GM23338 (cell line): ENCODE results near the gene PNPLA1. TPM values are rescaled to one million over a fixed set of nuclear protein-coding genes. Genes with fewer than 3 reads are reported as not detected.

Experiments
- ATAC-seq: fragments of 200-7000 bp; cut with Tn5 transposase; 3 replicates; pipeline ENCODE4 v1.9.1; 2020
- DNase-seq: peaks from one replicate; pipeline ENCODE4 v3.0.0-alpha.2; 2015; ENCODE audit warnings: low spot score
- H2AFZ ChIP-seq: fragments of 200-600 bp; sonication (generic); 2 replicates; pipeline ENCODE4 v1.8.0; 2016; ENCODE audit warnings: antibody characterized with exemption, mild to moderate bottlenecking, moderate library complexity
- H3F3A ChIP-seq: fragments of 200-600 bp; sonication (generic); replicated peaks from 2 replicates; pipeline ENCODE4 v1.8.0; 2017; ENCODE audit warnings: antibody characterized with exemption, mixed run types, low read depth
- H3K27ac ChIP-seq: fragments of 200-600 bp; sonication (generic); 2 replicates; pipeline ENCODE4 v1.6.1; 2016; ENCODE audit warnings: low read depth
- H3K27me3 ChIP-seq: fragments of 200-600 bp; sonication (generic); 2 replicates; pipeline ENCODE4 v1.8.0; 2016; ENCODE audit warnings: mild to moderate bottlenecking, mixed run types, moderate library complexity; ENCODE audit not compliant: insufficient read depth
- H3K36me3 ChIP-seq: fragments of 200-600 bp; sonication (generic); 2 replicates; pipeline ENCODE4 v1.8.0; 2016; ENCODE audit warnings: mild to moderate bottlenecking; ENCODE audit not compliant: insufficient read depth
- H3K4me1 ChIP-seq: fragments of 200-600 bp; sonication (generic); 2 replicates; pipeline ENCODE4 v1.8.0; 2016; ENCODE audit warnings: mild to moderate bottlenecking, moderate library complexity; ENCODE audit not compliant: insufficient read depth
- H3K4me2 ChIP-seq: fragments of 200-600 bp; sonication (generic); 2 replicates; pipeline ENCODE4 v1.7.1; 2017; ENCODE audit warnings: mixed run types
- H3K4me3 ChIP-seq: fragments of 200-600 bp; sonication (generic); 2 replicates; pipeline ENCODE4 v1.6.1; 2016; ENCODE audit warnings: mixed run types
- H3K79me2 ChIP-seq: fragments of 200-600 bp; sonication (generic); replicated peaks from 2 replicates; pipeline ENCODE4 v1.8.0; 2017; ENCODE audit warnings: mild to moderate bottlenecking; ENCODE audit not compliant: insufficient read depth
- H3K9me2 ChIP-seq: fragments of 200-600 bp; sonication (generic); 2 replicates; pipeline ENCODE4 v1.8.0; 2017; ENCODE audit not compliant: insufficient read depth
- H4K20me1 ChIP-seq: fragments of 200-600 bp; sonication (generic); replicated peaks from 2 replicates; pipeline ENCODE4 v1.8.0; 2017; ENCODE audit warnings: mild to moderate bottlenecking; ENCODE audit not compliant: insufficient read depth
- H3K27ac Mint-ChIP-seq: 2 replicates; pipeline ENCODE4 v1.8.0; 2020; ENCODE audit warnings: inconsistent platforms, mild to moderate bottlenecking, moderate library complexity, mixed read lengths
- H3K27me3 Mint-ChIP-seq: 3 replicates; pipeline ENCODE4 v1.8.0; 2022; ENCODE audit warnings: low read depth, mild to moderate bottlenecking, moderate library complexity, mixed read lengths, inconsistent platforms; ENCODE audit not compliant: insufficient read depth, poor library complexity
- H3K36me3 Mint-ChIP-seq: 3 replicates; pipeline ENCODE4 v1.8.0; 2021; ENCODE audit warnings: low read depth, mild to moderate bottlenecking, inconsistent platforms, moderate library complexity, mixed read lengths
- H3K4me1 Mint-ChIP-seq: 3 replicates; pipeline ENCODE4 v1.8.0; 2020; ENCODE audit warnings: mild to moderate bottlenecking, inconsistent platforms, mixed read lengths
- H3K4me3 Mint-ChIP-seq: 3 replicates; pipeline ENCODE4 v1.8.0; 2021; ENCODE audit warnings: moderate library complexity, mild to moderate bottlenecking, inconsistent platforms, mixed read lengths
- H3K9me3 Mint-ChIP-seq: 3 replicates; pipeline ENCODE4 v1.8.0; 2020; ENCODE audit warnings: moderate library complexity, mild to moderate bottlenecking, inconsistent platforms, mixed read lengths
- EZH2 ChIP-seq: fragments of 200-600 bp; sonication (generic); IDR thresholded peaks from one replicate; pipeline ENCODE4 v1.8.0; 2017; ENCODE audit warnings: antibody characterized with exemption, mild to moderate bottlenecking, low read depth; ENCODE audit not compliant: unreplicated experiment
- EZH2phosphoT487 ChIP-seq: fragments of 200-600 bp; sonication (generic); IDR thresholded peaks from one replicate; pipeline ENCODE4 v1.8.1; 2018; ENCODE audit warnings: antibody characterized with exemption; ENCODE audit not compliant: unreplicated experiment
- JUNB ChIP-seq: IDR thresholded peaks from one replicate; pipeline ENCODE4 v1.6.1; 2016; ENCODE audit warnings: antibody characterized with exemption; ENCODE audit not compliant: unreplicated experiment
- NANOG ChIP-seq: IDR thresholded peaks from 2 replicates; pipeline ENCODE4 v1.6.1; 2016; ENCODE audit warnings: antibody characterized with exemption, borderline replicate concordance
- POLR2AphosphoS5 ChIP-seq: IDR thresholded peaks from 2 replicates; pipeline ENCODE4 v1.6.1; 2016; ENCODE audit warnings: antibody characterized with exemption, low read depth
- ZNF114 ChIP-seq: fragments of 250-450 bp; sonication (Bioruptor Pico); IDR thresholded peaks from 2 replicates; pipeline ENCODE4 v1.5.0; 2020; ENCODE audit warnings: mild to moderate bottlenecking, moderate library complexity
- ZNF331 ChIP-seq: fragments of 250-450 bp; sonication (Bioruptor Pico); IDR thresholded peaks from 2 replicates; pipeline ENCODE4 v1.5.0; 2020; ENCODE audit warnings: low read depth, mild to moderate bottlenecking, moderate library complexity
- polyA plus RNA-seq: library from polyadenylated mRNA; unstranded; fragments of >200 nt; fragmentation: Nextera tagmentation; extraction: Ambion mirVana; gene quantifications from 2 replicates; pipeline ENCODE4 v1.2.1, GENCODE V29; 2016
- total RNA-seq: library from RNA; depleted of rRNA; stranded (reverse); fragments of >200 nt; shearing (Covaris generic); gene quantifications from 2 replicates; pipeline ENCODE4 v1.2.3, GENCODE V29; 2014
- TF ChIP-seq, protein P1 (sequence below): IDR thresholded peaks from 2 replicates; pipeline ENCODE4 v1.6.1; 2016; ENCODE audit warnings: antibody characterized with exemption
- TF ChIP-seq, protein P2 (sequence below), 2 experiments: fragments of 200-600 bp in 1 of 2; sonication (generic) in 1 of 2; conservative IDR thresholded peaks; 2 replicates each; pipeline versions ENCODE4 v1.5.1 to v1.6.1; 2016 to 2017; ENCODE audit warnings: antibody characterized with exemption in 2 of 2, low read depth in 2 of 2, mild to moderate bottlenecking in 2 of 2, moderate library complexity in 1 of 2
- TF ChIP-seq, protein P3 (sequence below): fragments of 250-450 bp; sonication (Bioruptor Pico); IDR thresholded peaks from 2 replicates; pipeline ENCODE4 v1.5.0; 2020; ENCODE audit warnings: mild to moderate bottlenecking, moderate library complexity

PNPLA1 gene
- total and polyA plus RNA-seq, 2 experiments from 2014 or later: not detected

DNA sequence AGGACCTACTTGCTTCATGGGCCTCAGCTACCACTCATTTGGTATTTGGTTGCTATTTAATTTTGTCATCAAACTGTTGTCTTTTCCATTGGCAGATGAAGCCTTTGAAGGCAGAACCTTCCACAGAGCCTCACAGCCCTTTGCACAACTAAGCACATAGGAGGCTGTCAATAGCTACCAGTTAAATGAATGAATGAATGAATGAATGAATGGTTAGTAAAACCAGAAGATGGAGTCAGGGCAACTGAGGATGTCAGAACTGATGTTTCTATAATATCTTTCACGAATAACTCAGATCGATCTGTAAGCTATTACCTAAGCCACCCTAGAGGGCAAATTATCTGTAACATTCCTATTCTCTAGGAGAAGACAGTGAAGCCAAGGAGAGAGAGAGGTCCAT, 47.8 kb downstream of the PNPLA1 start:
- no peaks in the 10 kb centered on the region for H3K36me3 Mint-ChIP-seq
- TF ChIP-seq, protein P1, sequence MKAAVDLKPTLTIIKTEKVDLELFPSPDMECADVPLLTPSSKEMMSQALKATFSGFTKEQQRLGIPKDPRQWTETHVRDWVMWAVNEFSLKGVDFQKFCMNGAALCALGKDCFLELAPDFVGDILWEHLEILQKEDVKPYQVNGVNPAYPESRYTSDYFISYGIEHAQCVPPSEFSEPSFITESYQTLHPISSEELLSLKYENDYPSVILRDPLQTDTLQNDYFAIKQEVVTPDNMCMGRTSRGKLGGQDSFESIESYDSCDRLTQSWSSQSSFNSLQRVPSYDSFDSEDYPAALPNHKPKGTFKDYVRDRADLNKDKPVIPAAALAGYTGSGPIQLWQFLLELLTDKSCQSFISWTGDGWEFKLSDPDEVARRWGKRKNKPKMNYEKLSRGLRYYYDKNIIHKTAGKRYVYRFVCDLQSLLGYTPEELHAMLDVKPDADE: no peak
- TF ChIP-seq EZH2 (no peak), ZNF114 (no peak), ZNF331 (CRISPR knock-in tag) (no peak), EZH2phosphoT487 (no peak), POLR2AphosphoS5 (no peak), NANOG (no peak), JUNB (no peak)
- TF ChIP-seq, protein P2, sequence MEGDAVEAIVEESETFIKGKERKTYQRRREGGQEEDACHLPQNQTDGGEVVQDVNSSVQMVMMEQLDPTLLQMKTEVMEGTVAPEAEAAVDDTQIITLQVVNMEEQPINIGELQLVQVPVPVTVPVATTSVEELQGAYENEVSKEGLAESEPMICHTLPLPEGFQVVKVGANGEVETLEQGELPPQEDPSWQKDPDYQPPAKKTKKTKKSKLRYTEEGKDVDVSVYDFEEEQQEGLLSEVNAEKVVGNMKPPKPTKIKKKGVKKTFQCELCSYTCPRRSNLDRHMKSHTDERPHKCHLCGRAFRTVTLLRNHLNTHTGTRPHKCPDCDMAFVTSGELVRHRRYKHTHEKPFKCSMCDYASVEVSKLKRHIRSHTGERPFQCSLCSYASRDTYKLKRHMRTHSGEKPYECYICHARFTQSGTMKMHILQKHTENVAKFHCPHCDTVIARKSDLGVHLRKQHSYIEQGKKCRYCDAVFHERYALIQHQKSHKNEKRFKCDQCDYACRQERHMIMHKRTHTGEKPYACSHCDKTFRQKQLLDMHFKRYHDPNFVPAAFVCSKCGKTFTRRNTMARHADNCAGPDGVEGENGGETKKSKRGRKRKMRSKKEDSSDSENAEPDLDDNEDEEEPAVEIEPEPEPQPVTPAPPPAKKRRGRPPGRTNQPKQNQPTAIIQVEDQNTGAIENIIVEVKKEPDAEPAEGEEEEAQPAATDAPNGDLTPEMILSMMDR (conservative IDR thresholded peaks at IDR 0.05; ENCODE audit: low read depth in 2 of 2): no peak
- TF ChIP-seq, protein P3, sequence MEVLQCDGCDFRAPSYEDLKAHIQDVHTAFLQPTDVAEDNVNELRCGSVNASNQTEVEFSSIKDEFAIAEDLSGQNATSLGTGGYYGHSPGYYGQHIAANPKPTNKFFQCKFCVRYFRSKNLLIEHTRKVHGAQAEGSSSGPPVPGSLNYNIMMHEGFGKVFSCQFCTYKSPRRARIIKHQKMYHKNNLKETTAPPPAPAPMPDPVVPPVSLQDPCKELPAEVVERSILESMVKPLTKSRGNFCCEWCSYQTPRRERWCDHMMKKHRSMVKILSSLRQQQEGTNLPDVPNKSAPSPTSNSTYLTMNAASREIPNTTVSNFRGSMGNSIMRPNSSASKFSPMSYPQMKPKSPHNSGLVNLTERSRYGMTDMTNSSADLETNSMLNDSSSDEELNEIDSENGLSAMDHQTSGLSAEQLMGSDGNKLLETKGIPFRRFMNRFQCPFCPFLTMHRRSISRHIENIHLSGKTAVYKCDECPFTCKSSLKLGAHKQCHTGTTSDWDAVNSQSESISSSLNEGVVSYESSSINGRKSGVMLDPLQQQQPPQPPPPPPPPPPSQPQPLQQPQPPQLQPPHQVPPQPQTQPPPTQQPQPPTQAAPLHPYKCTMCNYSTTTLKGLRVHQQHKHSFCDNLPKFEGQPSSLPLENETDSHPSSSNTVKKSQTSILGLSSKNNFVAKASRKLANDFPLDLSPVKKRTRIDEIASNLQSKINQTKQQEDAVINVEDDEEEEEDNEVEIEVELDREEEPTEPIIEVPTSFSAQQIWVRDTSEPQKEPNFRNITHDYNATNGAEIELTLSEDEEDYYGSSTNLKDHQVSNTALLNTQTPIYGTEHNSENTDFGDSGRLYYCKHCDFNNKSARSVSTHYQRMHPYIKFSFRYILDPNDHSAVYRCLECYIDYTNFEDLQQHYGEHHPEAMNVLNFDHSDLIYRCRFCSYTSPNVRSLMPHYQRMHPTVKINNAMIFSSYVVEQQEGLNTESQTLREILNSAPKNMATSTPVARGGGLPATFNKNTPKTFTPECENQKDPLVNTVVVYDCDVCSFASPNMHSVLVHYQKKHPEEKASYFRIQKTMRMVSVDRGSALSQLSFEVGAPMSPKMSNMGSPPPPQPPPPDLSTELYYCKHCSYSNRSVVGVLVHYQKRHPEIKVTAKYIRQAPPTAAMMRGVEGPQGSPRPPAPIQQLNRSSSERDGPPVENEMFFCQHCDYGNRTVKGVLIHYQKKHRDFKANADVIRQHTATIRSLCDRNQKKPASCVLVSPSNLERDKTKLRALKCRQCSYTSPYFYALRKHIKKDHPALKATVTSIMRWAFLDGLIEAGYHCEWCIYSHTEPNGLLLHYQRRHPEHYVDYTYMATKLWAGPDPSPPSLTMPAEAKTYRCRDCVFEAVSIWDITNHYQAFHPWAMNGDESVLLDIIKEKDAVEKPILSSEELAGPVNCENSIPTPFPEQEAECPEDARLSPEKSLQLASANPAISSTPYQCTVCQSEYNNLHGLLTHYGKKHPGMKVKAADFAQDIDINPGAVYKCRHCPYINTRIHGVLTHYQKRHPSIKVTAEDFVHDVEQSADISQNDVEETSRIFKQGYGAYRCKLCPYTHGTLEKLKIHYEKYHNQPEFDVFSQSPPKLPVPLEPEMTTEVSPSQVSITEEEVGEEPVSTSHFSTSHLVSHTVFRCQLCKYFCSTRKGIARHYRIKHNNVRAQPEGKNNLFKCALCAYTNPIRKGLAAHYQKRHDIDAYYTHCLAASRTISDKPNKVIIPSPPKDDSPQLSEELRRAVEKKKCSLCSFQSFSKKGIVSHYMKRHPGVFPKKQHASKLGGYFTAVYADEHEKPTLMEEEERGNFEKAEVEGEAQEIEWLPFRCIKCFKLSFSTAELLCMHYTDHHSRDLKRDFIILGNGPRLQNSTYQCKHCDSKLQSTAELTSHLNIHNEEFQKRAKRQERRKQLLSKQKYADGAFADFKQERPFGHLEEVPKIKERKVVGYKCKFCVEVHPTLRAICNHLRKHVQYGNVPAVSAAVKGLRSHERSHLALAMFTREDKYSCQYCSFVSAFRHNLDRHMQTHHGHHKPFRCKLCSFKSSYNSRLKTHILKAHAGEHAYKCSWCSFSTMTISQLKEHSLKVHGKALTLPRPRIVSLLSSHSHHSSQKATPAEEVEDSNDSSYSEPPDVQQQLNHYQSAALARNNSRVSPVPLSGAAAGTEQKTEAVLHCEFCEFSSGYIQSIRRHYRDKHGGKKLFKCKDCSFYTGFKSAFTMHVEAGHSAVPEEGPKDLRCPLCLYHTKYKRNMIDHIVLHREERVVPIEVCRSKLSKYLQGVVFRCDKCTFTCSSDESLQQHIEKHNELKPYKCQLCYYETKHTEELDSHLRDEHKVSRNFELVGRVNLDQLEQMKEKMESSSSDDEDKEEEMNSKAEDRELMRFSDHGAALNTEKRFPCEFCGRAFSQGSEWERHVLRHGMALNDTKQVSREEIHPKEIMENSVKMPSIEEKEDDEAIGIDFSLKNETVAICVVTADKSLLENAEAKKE: no peak
- Histone ChIP-seq H3K27me3 (no peaks in the 10 kb centered on the region), H3K4me2 (no peak overlapping the region), H3K4me3 (no peak overlapping the region), H3K9me2 (no peaks in the 10 kb centered on the region), H3K36me3 (no peaks in the 10 kb centered on the region), H3K4me1 (peaks cover 4% of the 10 kb centered on the region; the same call in 1 of the 2 replicates), H3F3A (no peaks in the 10 kb centered on the region), H2AFZ (no peak overlapping the region), H4K20me1 (no peaks in the 10 kb centered on the region), H3K27ac (no peak overlapping the region), H3K79me2 (no peaks in the 10 kb centered on the region)
- peaks cover 2% of the 10 kb centered on the region for H3K27me3 Mint-ChIP-seq
- no peak overlapping the region for H3K4me3 Mint-ChIP-seq
- H3K4me1 Mint-ChIP-seq: peaks cover 14% of the 10 kb centered on the region
- no peaks in the 10 kb centered on the region for H3K9me3 Mint-ChIP-seq
- no peak for DNase-seq
- no peak overlapping the region for H3K27ac Mint-ChIP-seq
- no peak for ATAC-seq
